Smooth muscle cell (in vitro differentiated cells): ENCODE results near the gene VPS4A. TPM values are rescaled to one million over a fixed set of nuclear protein-coding genes. Genes with fewer than 3 reads are reported as not detected.

Source experiments
- DNase-seq: peaks from one replicate; lab custom pipeline; 2025; ENCODE audit not compliant: unreplicated experiment; lab: John Stamatoyannopoulos, UW
- H2AFZ ChIP-seq: fragments of 200-600 bp; sonication (generic); 2 replicates; pipeline ENCODE4 v1.6.0; 2016; ENCODE audit warnings: antibody characterized with exemption, low read depth, mild to moderate bottlenecking
- H3F3A ChIP-seq: fragments of 200-600 bp; sonication (generic); 2 replicates; pipeline ENCODE4 v1.6.0; 2017; ENCODE audit warnings: antibody characterized with exemption, low read depth
- H3K27ac ChIP-seq: fragments of 200-600 bp; sonication (generic); 2 replicates; pipeline ENCODE4 v1.5.1; 2016; ENCODE audit warnings: low read depth, mild to moderate bottlenecking
- H3K27me3 ChIP-seq: fragments of 200-600 bp; sonication (generic); 2 replicates; pipeline ENCODE4 v1.6.1; 2016; ENCODE audit warnings: low read depth, mild to moderate bottlenecking
- H3K36me3 ChIP-seq: fragments of 200-600 bp; sonication (generic); 2 replicates; pipeline ENCODE4 v1.5.1; 2016; ENCODE audit warnings: low read depth
- H3K4me1 ChIP-seq: fragments of 200-600 bp; sonication (generic); 2 replicates; pipeline ENCODE4 v1.5.1; 2016; ENCODE audit warnings: low read depth
- H3K4me2 ChIP-seq: fragments of 200-600 bp; sonication (generic); 2 replicates; pipeline ENCODE4 v1.6.0; 2016; ENCODE audit warnings: mild to moderate bottlenecking
- H3K4me3 ChIP-seq: fragments of 200-600 bp; sonication (generic); 2 replicates; pipeline ENCODE4 v1.5.1; 2016; ENCODE audit warnings: mild to moderate bottlenecking
- H3K79me2 ChIP-seq: fragments of 200-600 bp; sonication (generic); 2 replicates; pipeline ENCODE4 v1.6.0; 2016; ENCODE audit warnings: low read depth, mild to moderate bottlenecking
- H3K9ac ChIP-seq: fragments of 200-600 bp; sonication (generic); 2 replicates; pipeline ENCODE4 v1.6.0; 2016; ENCODE audit warnings: low read depth
- H3K9me3 ChIP-seq: fragments of 200-600 bp; sonication (generic); replicated peaks from 2 replicates; pipeline ENCODE4 v1.5.1; 2016; ENCODE audit warnings: low read depth
- H4K20me1 ChIP-seq: fragments of 200-600 bp; sonication (generic); 2 replicates; pipeline ENCODE4 v1.6.0; 2016; ENCODE audit warnings: low read depth
- CTCF ChIP-seq: fragments of 200-600 bp; sonication (generic); IDR thresholded peaks from 2 replicates; pipeline ENCODE4 v1.5.1; 2017; ENCODE audit warnings: borderline replicate concordance, mild to moderate bottlenecking, antibody characterized with exemption; ENCODE audit not compliant: insufficient read depth, poor library complexity, severe bottlenecking
- WGBS: methylation state at CpG from one replicate; pipeline ENCODE4 v1.1.7; 2016; ENCODE audit warnings: low lambda C conversion rate; 5-methylcytosine and 5-hydroxymethylcytosine counted together
- polyA plus RNA-seq: library from polyadenylated mRNA; unstranded; fragments of >200 nt; fragmentation: Nextera tagmentation; extraction: Ambion mirVana; gene quantifications from 2 replicates; pipeline ENCODE4 v1.2.1, GENCODE V29; 2016
- total RNA-seq: library from RNA; depleted of rRNA; stranded (reverse); fragments of >200 nt; gene quantifications from 2 replicates; pipeline ENCODE4 v1.2.3, GENCODE V29; 2014

The VPS4A gene
- total RNA-seq (18.7 and 21.5 TPM in 2 replicates), polyA plus RNA-seq (39.9 and 48.1 TPM in 2 replicates)

GRCh38 chr16:69310653-69311532 is at the start of gene VPS4A:
Gene VPS4A (plus strand): TSS chr16:69311350. CDS start chr16:69311512, 162 bp downstream.
- peaks cover 8% of the 10 kb centered on the region for H3K4me1 ChIP-seq
- 21% methylated on average over 37 of the region's 70 CpGs for WGBS
- H3K27ac ChIP-seq: peak within 1 kb of the TSS; percentile 57
- H3K27me3 ChIP-seq: no peaks in the 10 kb centered on the region
- H3K9ac ChIP-seq: peak within 1 kb of the TSS; percentile 88
- no peaks in the 10 kb centered on the region for H3K9me3 ChIP-seq
- H4K20me1 ChIP-seq: peaks cover 38% of the 10 kb centered on the region
- peak within 1 kb of the TSS; percentile 99 for H3K4me3 ChIP-seq
- H3K79me2 ChIP-seq: peaks cover 43% of the 10 kb centered on the region
- DNase-seq: peak; percentile 93
- no peak within 1 kb of the TSS for H2AFZ ChIP-seq
- H3F3A ChIP-seq: peaks cover 7% of the 10 kb centered on the region
- peak; percentile 91 for TF ChIP-seq CTCF
- H3K4me2 ChIP-seq: peak within 1 kb of the TSS; percentile 94
- no peaks in the 10 kb centered on the region for H3K36me3 ChIP-seq

GRCh38 chr16:69266334-69267063 is 44.7 kb upstream of the VPS4A start:
- Histone ChIP-seq H3K36me3 (no peaks in the 10 kb centered on the region), H3K4me2 (no peak overlapping the region), H3K4me3 (no peak overlapping the region), H3K79me2 (no peaks in the 10 kb centered on the region), H2AFZ (no peak overlapping the region), H3K4me1 (no peaks in the 10 kb centered on the region), H4K20me1 (no peaks in the 10 kb centered on the region), H3K9ac (no peak overlapping the region), H3K27me3 (no peaks in the 10 kb centered on the region), H3K9me3 (no peaks in the 10 kb centered on the region), H3K27ac (no peak overlapping the region), H3F3A (no peaks in the 10 kb centered on the region)
- no peak for DNase-seq
- TF ChIP-seq CTCF: no peak
- 74% methylated on average over 4 of the region's 4 CpGs for WGBS

GRCh38 chr16:69267633-69268032 is 43.5 kb upstream of the VPS4A start:
- TF ChIP-seq CTCF: no peak
- H3K4me1 ChIP-seq: no peaks in the 10 kb centered on the region
- no peaks in the 10 kb centered on the region for H4K20me1 ChIP-seq
- H3K9ac ChIP-seq: no peak overlapping the region
- H3K9me3 ChIP-seq: no peaks in the 10 kb centered on the region
- WGBS: 88% methylated on average over 4 of the region's 4 CpGs
- H3K4me2 ChIP-seq: no peak overlapping the region
- DNase-seq: no peak
- no peak overlapping the region for H3K4me3 ChIP-seq
- no peaks in the 10 kb centered on the region for H3K27me3 ChIP-seq
- H3K27ac ChIP-seq: no peak overlapping the region
- H2AFZ ChIP-seq: no peak overlapping the region
- no peaks in the 10 kb centered on the region for H3F3A ChIP-seq
- no peaks in the 10 kb centered on the region for H3K36me3 ChIP-seq
- H3K79me2 ChIP-seq: no peaks in the 10 kb centered on the region
